ENCODE data around the gene KCNC1.

GRCh38 chr11:17778956-17779860, 44.6 kb downstream of the KCNC1 start:
- TF ChIP-seq, protein P1, sequence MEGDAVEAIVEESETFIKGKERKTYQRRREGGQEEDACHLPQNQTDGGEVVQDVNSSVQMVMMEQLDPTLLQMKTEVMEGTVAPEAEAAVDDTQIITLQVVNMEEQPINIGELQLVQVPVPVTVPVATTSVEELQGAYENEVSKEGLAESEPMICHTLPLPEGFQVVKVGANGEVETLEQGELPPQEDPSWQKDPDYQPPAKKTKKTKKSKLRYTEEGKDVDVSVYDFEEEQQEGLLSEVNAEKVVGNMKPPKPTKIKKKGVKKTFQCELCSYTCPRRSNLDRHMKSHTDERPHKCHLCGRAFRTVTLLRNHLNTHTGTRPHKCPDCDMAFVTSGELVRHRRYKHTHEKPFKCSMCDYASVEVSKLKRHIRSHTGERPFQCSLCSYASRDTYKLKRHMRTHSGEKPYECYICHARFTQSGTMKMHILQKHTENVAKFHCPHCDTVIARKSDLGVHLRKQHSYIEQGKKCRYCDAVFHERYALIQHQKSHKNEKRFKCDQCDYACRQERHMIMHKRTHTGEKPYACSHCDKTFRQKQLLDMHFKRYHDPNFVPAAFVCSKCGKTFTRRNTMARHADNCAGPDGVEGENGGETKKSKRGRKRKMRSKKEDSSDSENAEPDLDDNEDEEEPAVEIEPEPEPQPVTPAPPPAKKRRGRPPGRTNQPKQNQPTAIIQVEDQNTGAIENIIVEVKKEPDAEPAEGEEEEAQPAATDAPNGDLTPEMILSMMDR (conservative IDR thresholded peaks at IDR 0.05 in 1 of 2, IDR thresholded peaks at IDR 0.05 in 1 of 2; ENCODE audit: low read depth in 1 of 2, low read length in 2 of 2): no peak
- no peak for TF ChIP-seq EZH2 (IDR thresholded peaks at IDR 0.05; ENCODE audit: low read length, missing control alignments)
